Neural crest cell (in vitro differentiated cells): ENCODE data around the gene TMEM80. TPM values are rescaled to one million over a fixed set of nuclear protein-coding genes. Genes with fewer than 3 reads are reported as not detected.
"Not testable (repeated sequence)": the region's sequence is repeated elsewhere in the genome, so short reads cannot be mapped to it uniquely, and the experiment has no call there.

Experiments used
- DNase-seq: peaks from one replicate; pipeline ENCODE4 v3.0.0; 2021; ENCODE audit warnings: low read depth, mixed read lengths, low spot score
- H3K27ac Mint-ChIP-seq: one replicate; pipeline ENCODE4 v1.8.0; 2021; ENCODE audit warnings: mild to moderate bottlenecking, mixed read lengths; ENCODE audit not compliant: unreplicated experiment
- H3K27me3 Mint-ChIP-seq: 2 replicates; pipeline ENCODE4 v1.8.0; 2021; ENCODE audit warnings: low read depth, mild to moderate bottlenecking, mixed read lengths
- H3K36me3 Mint-ChIP-seq: 2 replicates; pipeline ENCODE4 v1.8.0; 2021; ENCODE audit warnings: low read depth, mild to moderate bottlenecking, mixed read lengths
- H3K4me1 Mint-ChIP-seq: 2 replicates; pipeline ENCODE4 v1.8.0; 2021; ENCODE audit warnings: mixed read lengths
- H3K4me3 Mint-ChIP-seq: one replicate; pipeline ENCODE4 v1.8.0; 2021; ENCODE audit warnings: mild to moderate bottlenecking, mixed read lengths
- H3K9me3 Mint-ChIP-seq: 2 replicates; pipeline ENCODE4 v1.8.0; 2021; ENCODE audit warnings: mixed read lengths
- total RNA-seq: library from RNA; stranded (reverse); gene quantifications from 2 replicates; pipeline ENCODE4 v1.2.1, GENCODE V29; 2021
- TF ChIP-seq, protein P1 (sequence below): fragments of 200-600 bp; sonication (generic); conservative IDR thresholded peaks from 2 replicates; pipeline ENCODE4 v1.5.0; 2021; ENCODE audit warnings: antibody characterized with exemption, mild to moderate bottlenecking

The TMEM80 gene
- total RNA-seq, 1 donor from 2014 or later = 26.8 TPM

GRCh38 chr11:733072-733471 lies 37.5 kb downstream of the TMEM80 start:
- no peak overlapping the region for H3K4me3 Mint-ChIP-seq
- no peak overlapping the region for H3K27ac Mint-ChIP-seq
- peaks cover 3% of the 10 kb centered on the region for H3K36me3 Mint-ChIP-seq
- TF ChIP-seq, protein P1, sequence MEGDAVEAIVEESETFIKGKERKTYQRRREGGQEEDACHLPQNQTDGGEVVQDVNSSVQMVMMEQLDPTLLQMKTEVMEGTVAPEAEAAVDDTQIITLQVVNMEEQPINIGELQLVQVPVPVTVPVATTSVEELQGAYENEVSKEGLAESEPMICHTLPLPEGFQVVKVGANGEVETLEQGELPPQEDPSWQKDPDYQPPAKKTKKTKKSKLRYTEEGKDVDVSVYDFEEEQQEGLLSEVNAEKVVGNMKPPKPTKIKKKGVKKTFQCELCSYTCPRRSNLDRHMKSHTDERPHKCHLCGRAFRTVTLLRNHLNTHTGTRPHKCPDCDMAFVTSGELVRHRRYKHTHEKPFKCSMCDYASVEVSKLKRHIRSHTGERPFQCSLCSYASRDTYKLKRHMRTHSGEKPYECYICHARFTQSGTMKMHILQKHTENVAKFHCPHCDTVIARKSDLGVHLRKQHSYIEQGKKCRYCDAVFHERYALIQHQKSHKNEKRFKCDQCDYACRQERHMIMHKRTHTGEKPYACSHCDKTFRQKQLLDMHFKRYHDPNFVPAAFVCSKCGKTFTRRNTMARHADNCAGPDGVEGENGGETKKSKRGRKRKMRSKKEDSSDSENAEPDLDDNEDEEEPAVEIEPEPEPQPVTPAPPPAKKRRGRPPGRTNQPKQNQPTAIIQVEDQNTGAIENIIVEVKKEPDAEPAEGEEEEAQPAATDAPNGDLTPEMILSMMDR = no peak
- H3K4me1 Mint-ChIP-seq = peaks cover 21% of the 10 kb centered on the region
- peaks cover 21% of the 10 kb centered on the region for H3K27me3 Mint-ChIP-seq
- H3K9me3 Mint-ChIP-seq = peaks cover 3% of the 10 kb centered on the region
- no peak for DNase-seq

DNA sequence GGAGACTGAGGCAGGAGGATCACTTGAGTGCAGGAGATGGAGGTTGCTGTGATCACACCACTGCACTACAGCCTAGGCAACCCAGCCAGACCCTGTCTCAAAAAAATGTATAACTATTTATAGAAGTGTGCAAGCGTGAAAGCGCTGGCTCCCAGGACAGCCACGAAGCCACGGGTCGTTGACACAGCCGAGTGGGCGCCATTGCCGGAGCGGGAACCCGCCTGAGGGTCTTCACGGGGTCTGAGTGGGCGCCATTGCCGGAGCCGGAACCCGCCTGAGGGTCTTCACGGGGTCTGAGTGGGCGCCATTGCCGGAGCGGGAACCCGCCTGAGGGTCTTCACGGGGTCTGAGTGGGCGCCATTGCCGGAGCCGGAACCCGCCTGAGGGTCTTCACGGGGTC lies 38.9 kb downstream of the TMEM80 start:
- H3K36me3 Mint-ChIP-seq, DNase-seq, H3K27ac Mint-ChIP-seq: not testable (repeated sequence)

GRCh38 chr11:737366-737765 lies 41.8 kb downstream of the TMEM80 start:
- Mint-ChIP-seq H3K27me3 (peaks cover 14% of the 10 kb centered on the region), H3K9me3 (peaks cover 3% of the 10 kb centered on the region), H3K27ac (no peak overlapping the region), H3K4me1 (peaks cover 14% of the 10 kb centered on the region), H3K36me3 (peaks cover 3% of the 10 kb centered on the region), H3K4me3 (no peak overlapping the region)
- TF ChIP-seq, protein P1 = no peak
- DNase-seq = no peak

More for the DNA sequence above, 38.9 kb downstream of the TMEM80 start:
- not testable (repeated sequence) for H3K4me3 Mint-ChIP-seq, H3K9me3 Mint-ChIP-seq
- Mint-ChIP-seq H3K27me3 (peaks cover 19% of the 10 kb centered on the region), H3K4me1 (peaks cover 19% of the 10 kb centered on the region)

GRCh38 chr11:737899-738298 lies 42.3 kb downstream of the TMEM80 start:
- not testable (repeated sequence) for H3K36me3 Mint-ChIP-seq, H3K4me3 Mint-ChIP-seq, H3K27ac Mint-ChIP-seq, DNase-seq, H3K9me3 Mint-ChIP-seq
- Mint-ChIP-seq H3K27me3 (peaks cover 14% of the 10 kb centered on the region), H3K4me1 (peaks cover 14% of the 10 kb centered on the region)

GRCh38 chr11:742156-742546 lies 46.5 kb downstream of the TMEM80 start:
- no peak overlapping the region for H3K27ac Mint-ChIP-seq
- TF ChIP-seq, protein P1 = no peak
- H3K9me3 Mint-ChIP-seq = no peaks in the 10 kb centered on the region
- no peak overlapping the region for H3K4me3 Mint-ChIP-seq
- DNase-seq = no peak
- no peaks in the 10 kb centered on the region for H3K36me3 Mint-ChIP-seq
- peaks cover 8% of the 10 kb centered on the region for H3K27me3 Mint-ChIP-seq
- peaks cover 19% of the 10 kb centered on the region for H3K4me1 Mint-ChIP-seq

DNA sequence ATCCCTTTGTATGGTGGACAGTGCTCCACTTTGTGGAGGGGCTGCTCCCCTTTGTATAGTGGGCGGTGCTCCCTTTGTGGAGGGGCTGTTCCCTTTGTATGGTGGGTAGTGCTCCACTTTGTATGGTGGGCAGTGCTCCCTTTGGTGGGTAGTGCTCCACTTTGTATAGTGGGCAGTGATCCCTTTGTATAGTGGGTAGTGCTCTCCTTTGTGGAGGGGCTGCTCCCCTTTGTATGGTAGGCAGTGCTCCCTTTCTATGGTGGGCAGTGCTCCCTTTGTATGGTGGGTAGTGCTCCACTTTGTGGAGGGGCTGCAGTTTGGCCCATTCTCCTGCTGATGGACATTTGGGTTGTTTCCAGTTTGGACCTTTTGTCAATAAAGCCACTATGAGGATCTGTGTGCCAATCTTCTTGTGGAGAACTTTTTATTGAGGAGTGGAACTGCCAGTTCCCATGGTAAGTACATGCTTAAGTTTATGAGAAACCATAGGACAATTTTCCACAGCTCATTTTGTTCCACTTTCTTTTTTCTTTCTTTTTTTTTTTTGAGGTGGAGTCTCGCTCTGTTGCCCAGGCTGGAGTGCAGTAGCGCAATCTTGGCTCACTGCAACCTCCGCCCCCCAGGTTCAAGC lies 47.1 kb downstream of the TMEM80 start:
- DNase-seq = no peak
- TF ChIP-seq, protein P1 = no peak
- Mint-ChIP-seq H3K4me3 (no peak overlapping the region), H3K27me3 (peaks cover 3% of the 10 kb centered on the region), H3K36me3 (no peaks in the 10 kb centered on the region), H3K27ac (no peak overlapping the region), H3K4me1 (peaks cover 14% of the 10 kb centered on the region), H3K9me3 (no peaks in the 10 kb centered on the region)
